Measurements from ENCODE around the gene NTM.

The NTM gene

GRCh38 chr11:131373756-131374155, 3.3 kb downstream of the NTM start:
- DNase-seq, result no peak

- DNase-seq, result no peak
Observed at GRCh38 chr11:131375421-131375820, 5.0 kb downstream of the NTM start.

- DNase-seq, result no peak
Observed at GRCh38 chr11:131375915-131376314, 5.5 kb downstream of the NTM start.

- DNase-seq, result no peak
Observed at GRCh38 chr11:131378931-131379330, 8.5 kb downstream of the NTM start.

GRCh38 chr11:131385763-131386390, 15.5 kb downstream of the NTM start:
- DNase-seq, result no peak

GRCh38 chr11:131386408-131386807, 16.0 kb downstream of the NTM start:
- no peak for DNase-seq

- DNase-seq, result no peak
Observed at GRCh38 chr11:131388030-131388429, 17.6 kb downstream of the NTM start.

- no peak for DNase-seq
Observed at GRCh38 chr11:131389582-131389981, 19.2 kb downstream of the NTM start.

- no peak for DNase-seq
Observed at GRCh38 chr11:131391176-131391575, 20.8 kb downstream of the NTM start.

- no peak for DNase-seq
Observed at GRCh38 chr11:131392528-131393255, 22.3 kb downstream of the NTM start.

- no peak for DNase-seq
Observed at GRCh38 chr11:131393691-131394090, 23.3 kb downstream of the NTM start.

GRCh38 chr11:131397675-131398074, 27.3 kb downstream of the NTM start:
- no peak for DNase-seq

GRCh38 chr11:131402040-131402439, 31.6 kb downstream of the NTM start:
- DNase-seq, result no peak

- DNase-seq, result no peak
Observed at GRCh38 chr11:131404010-131404409, 33.6 kb downstream of the NTM start.

- DNase-seq, result no peak
Observed at GRCh38 chr11:131408025-131408640, 37.7 kb downstream of the NTM start.

- no peak for DNase-seq
Observed at GRCh38 chr11:131409345-131409744, 38.9 kb downstream of the NTM start.

- DNase-seq, result no peak
Observed at GRCh38 chr11:131411636-131412035, 41.2 kb downstream of the NTM start.

GRCh38 chr11:131412061-131412460, 41.6 kb downstream of the NTM start:
- DNase-seq, result no peak

- DNase-seq, result no peak
Observed at GRCh38 chr11:131413217-131413616, 42.8 kb downstream of the NTM start.

- DNase-seq, result no peak
Observed at GRCh38 chr11:131418189-131418588, 47.8 kb downstream of the NTM start.

- no peak for DNase-seq
Observed at GRCh38 chr11:131421066-131421855, 50.8 kb downstream of the NTM start.

- no peak for DNase-seq
Observed at GRCh38 chr11:131422029-131422428, 51.6 kb downstream of the NTM start.

- DNase-seq, result no peak
Observed at GRCh38 chr11:131422496-131422895, 52.1 kb downstream of the NTM start.

GRCh38 chr11:131423688-131424087, 53.3 kb downstream of the NTM start:
- DNase-seq, result no peak

Data from stimulated activated CD4-positive, alpha-beta T cell treated with anti-CD3 and anti-CD28 coated beads, Interleukin-4, amount 100 ng/mL, for 24 hours (primary cell).